ENCODE results near the gene CTTN. TPM values are rescaled to one million over a fixed set of nuclear protein-coding genes. Genes with fewer than 3 reads are reported as not detected.

The CTTN gene
- total RNA-seq, 5 donors from 2014 or later (not counting 1 experiment from before 2014, with no cell fraction given): 0.44 to 3.6 (median 2.3) TPM

- H3K27ac ChIP-seq (ENCODE audit: low read length): no peak overlapping the region
- H3K9me3 ChIP-seq: no peaks in the 10 kb centered on the region
- ATAC-seq (replicated peaks in 1 of 4) (no peak), DNase-seq (no peak)
- no peaks in the 10 kb centered on the region for H3K36me3 ChIP-seq (ENCODE audit: control insufficient read depth in 2 of 2, extremely low read depth in 1 of 2, insufficient read depth in 1 of 2, low read length in 1 of 2)
- Mint-ChIP-seq H3K27ac (no peak overlapping the region), H3K4me3 (no peak overlapping the region), H3K27me3 (peaks cover 11 to 21% of the 10 kb centered on the region in 2 donors), H3K36me3 (no peaks in the 10 kb centered on the region), H3K9me3 (no peaks in the 10 kb centered on the region), H3K4me1 (no peaks in the 10 kb centered on the region)
- POLR2A ChIA-PET: no interaction called here
- no peaks in the 10 kb centered on the region for H3K4me1 ChIP-seq (ENCODE audit: control insufficient read depth in 1 of 2, extremely low read depth in 1 of 2, insufficient read depth in 2 of 2, low read length in 2 of 2)
- 73% methylated on average over 16 of the region's 29 CpGs for WGBS (ENCODE audit: insufficient coverage)
- peaks cover 0 to 34% of the 10 kb centered on the region in 2 experiments for H3K27me3 ChIP-seq (replicated peaks in 1 of 2; ENCODE audit: control insufficient read depth in 2 of 2, extremely low read depth in 1 of 2, insufficient read depth in 2 of 2, low read length in 1 of 2)
- CTCF ChIA-PET: interaction anchor here in 1 of 2 donors (0.6 kb wide), 1 partner anchor 1425 kb away, joined by 6 read pairs; no protein-coding TSS in a partner anchor
- no peak overlapping the region for H3K4me3 ChIP-seq (ENCODE audit: control insufficient read depth in 1 of 2, extremely low read depth in 1 of 2, low read length in 1 of 2)
Measured at GRCh38 chr11:70410276-70411205, 12.2 kb downstream of the CTTN start.

DNA sequence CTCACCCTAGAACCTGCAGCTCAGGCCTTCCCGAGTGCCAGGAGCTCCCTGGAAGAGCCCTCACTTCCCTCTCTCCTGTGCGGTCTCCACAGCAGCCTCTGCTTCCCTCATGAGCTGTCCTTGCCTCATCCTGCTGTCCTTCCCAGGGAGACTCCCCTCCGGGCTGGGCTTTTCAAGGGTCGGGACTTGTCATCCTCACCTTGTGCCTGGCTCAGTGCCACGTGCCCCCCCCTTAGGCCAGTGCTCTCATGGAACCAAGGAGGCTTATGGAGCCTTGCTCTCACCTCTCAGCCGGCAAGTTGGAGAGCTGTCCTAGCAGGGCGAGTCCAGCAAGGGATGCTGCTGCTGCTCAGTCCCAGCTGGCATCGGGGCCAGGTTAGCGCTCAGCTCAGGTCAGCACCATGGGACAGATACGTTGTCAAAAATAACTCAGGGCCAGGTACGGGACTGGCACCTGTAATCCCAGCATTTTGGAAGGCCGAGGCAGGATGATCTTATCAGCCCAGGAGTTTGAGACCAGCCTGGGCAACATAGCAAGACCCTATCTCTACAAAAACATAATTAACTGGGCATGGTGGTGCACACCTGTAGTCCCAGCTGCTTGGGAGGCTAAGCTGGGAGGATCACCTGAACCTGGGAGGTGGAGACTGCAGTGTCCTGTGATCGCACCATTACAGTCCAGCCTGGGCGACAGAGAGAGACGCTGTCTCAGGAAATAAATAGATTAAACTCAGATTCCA, 13.6 kb downstream of the CTTN start:
- peaks cover 11 to 21% of the 10 kb centered on the region in 2 donors for H3K27me3 Mint-ChIP-seq
- no peaks in the 10 kb centered on the region for H3K4me1 Mint-ChIP-seq
- H3K4me3 Mint-ChIP-seq: no peak overlapping the region
- CTCF ChIA-PET: no interaction called here
- no peaks in the 10 kb centered on the region for H3K36me3 ChIP-seq (ENCODE audit: control insufficient read depth in 2 of 2, extremely low read depth in 1 of 2, insufficient read depth in 1 of 2, low read length in 1 of 2)
- H3K36me3 Mint-ChIP-seq: no peaks in the 10 kb centered on the region
- ATAC-seq (replicated peaks in 1 of 4): no peak
- H3K4me3 ChIP-seq (ENCODE audit: control insufficient read depth in 1 of 2, extremely low read depth in 1 of 2, low read length in 1 of 2): no peak overlapping the region
- H3K27me3 ChIP-seq (replicated peaks in 1 of 2; ENCODE audit: control insufficient read depth in 2 of 2, extremely low read depth in 1 of 2, insufficient read depth in 2 of 2, low read length in 1 of 2): peaks cover 0 to 37% of the 10 kb centered on the region in 2 experiments
- H3K4me1 ChIP-seq (ENCODE audit: control insufficient read depth in 1 of 2, extremely low read depth in 1 of 2, insufficient read depth in 2 of 2, low read length in 2 of 2): no peaks in the 10 kb centered on the region
- no peak for DNase-seq
- H3K27ac ChIP-seq (ENCODE audit: low read length): no peak overlapping the region
- no peak overlapping the region for H3K27ac Mint-ChIP-seq
- 88% methylated on average over 14 of the region's 15 CpGs for WGBS (ENCODE audit: insufficient coverage)
- H3K9me3 ChIP-seq: no peaks in the 10 kb centered on the region
- POLR2A ChIA-PET: no interaction called here
- H3K9me3 Mint-ChIP-seq: no peaks in the 10 kb centered on the region

DNA sequence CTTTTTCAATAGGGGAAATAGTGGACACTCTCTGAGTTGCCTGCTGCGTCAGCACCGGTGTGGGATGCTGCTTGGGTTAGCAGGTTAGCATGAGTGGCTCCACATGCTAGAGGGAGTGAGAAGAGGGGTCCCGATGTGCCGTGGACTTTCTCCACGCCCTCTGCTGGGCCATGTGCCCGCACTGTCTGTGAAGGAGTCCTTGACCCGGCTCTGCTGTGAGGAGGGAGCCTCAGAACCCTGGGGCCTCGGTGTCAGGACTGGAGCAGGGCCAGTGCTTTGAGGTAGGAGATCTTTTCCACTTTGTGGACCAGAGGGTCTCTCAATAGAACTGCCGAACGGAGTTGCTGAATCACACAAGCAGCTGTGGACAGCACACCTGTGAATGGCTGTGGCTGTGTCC, 14.8 kb downstream of the CTTN start:
- ATAC-seq (replicated peaks in 1 of 4) (no peak), DNase-seq (no peak)
- Histone ChIP-seq H3K36me3 (ENCODE audit: control insufficient read depth in 2 of 2, extremely low read depth in 1 of 2, insufficient read depth in 1 of 2, low read length in 1 of 2) (no peaks in the 10 kb centered on the region), H3K4me1 (ENCODE audit: control insufficient read depth in 1 of 2, extremely low read depth in 1 of 2, insufficient read depth in 2 of 2, low read length in 2 of 2) (no peaks in the 10 kb centered on the region), H3K27ac (ENCODE audit: low read length) (no peak overlapping the region), H3K4me3 (ENCODE audit: control insufficient read depth in 1 of 2, extremely low read depth in 1 of 2, low read length in 1 of 2) (no peak overlapping the region), H3K27me3 (replicated peaks in 1 of 2; ENCODE audit: control insufficient read depth in 2 of 2, extremely low read depth in 1 of 2, insufficient read depth in 2 of 2, low read length in 1 of 2) (peaks cover 0 to 36% of the 10 kb centered on the region in 2 experiments), H3K9me3 (no peaks in the 10 kb centered on the region)
- no peaks in the 10 kb centered on the region for H3K9me3 Mint-ChIP-seq
- H3K4me1 Mint-ChIP-seq: no peaks in the 10 kb centered on the region
- ChIA-PET CTCF (no interaction called here), POLR2A (no interaction called here)
- H3K27me3 Mint-ChIP-seq: peaks cover 11 to 18% of the 10 kb centered on the region in 2 donors
- H3K27ac Mint-ChIP-seq: no peak overlapping the region
- 90% methylated on average over 10 of the region's 10 CpGs for WGBS (ENCODE audit: insufficient coverage)
- H3K36me3 Mint-ChIP-seq: no peaks in the 10 kb centered on the region
- no peak overlapping the region for H3K4me3 Mint-ChIP-seq

- Histone ChIP-seq H3K27me3 (replicated peaks in 1 of 2; ENCODE audit: control insufficient read depth in 2 of 2, extremely low read depth in 1 of 2, insufficient read depth in 2 of 2, low read length in 1 of 2) (peaks cover 0 to 34% of the 10 kb centered on the region in 2 experiments), H3K4me1 (ENCODE audit: control insufficient read depth in 1 of 2, extremely low read depth in 1 of 2, insufficient read depth in 2 of 2, low read length in 2 of 2) (no peaks in the 10 kb centered on the region), H3K36me3 (ENCODE audit: control insufficient read depth in 2 of 2, extremely low read depth in 1 of 2, insufficient read depth in 1 of 2, low read length in 1 of 2) (no peaks in the 10 kb centered on the region), H3K27ac (ENCODE audit: low read length) (no peak overlapping the region), H3K4me3 (ENCODE audit: control insufficient read depth in 1 of 2, extremely low read depth in 1 of 2, low read length in 1 of 2) (no peak overlapping the region), H3K9me3 (no peaks in the 10 kb centered on the region)
- H3K4me1 Mint-ChIP-seq: no peaks in the 10 kb centered on the region
- no peaks in the 10 kb centered on the region for H3K9me3 Mint-ChIP-seq
- DNase-seq (no peak), ATAC-seq (replicated peaks in 1 of 4) (no peak)
- WGBS (ENCODE audit: insufficient coverage): 93% methylated on average over 23 of the region's 28 CpGs
- H3K27me3 Mint-ChIP-seq: peaks cover 11 to 14% of the 10 kb centered on the region in 2 donors
- H3K36me3 Mint-ChIP-seq: no peaks in the 10 kb centered on the region
- ChIA-PET POLR2A (no interaction called here), CTCF (no interaction called here)
- H3K27ac Mint-ChIP-seq: no peak overlapping the region
- H3K4me3 Mint-ChIP-seq: no peak overlapping the region
Measured at GRCh38 chr11:70414341-70415100, 16.2 kb downstream of the CTTN start.

- no peak overlapping the region for H3K27ac Mint-ChIP-seq
- H3K4me1 ChIP-seq (ENCODE audit: control insufficient read depth in 1 of 2, extremely low read depth in 1 of 2, insufficient read depth in 2 of 2, low read length in 2 of 2): no peaks in the 10 kb centered on the region
- no peak overlapping the region for H3K4me3 Mint-ChIP-seq
Measured at GRCh38 chr11:70415191-70415590, 16.9 kb downstream of the CTTN start.

More at GRCh38 chr11:70415191-70415590, 16.9 kb downstream of the CTTN start:
- H3K27me3 ChIP-seq (replicated peaks in 1 of 2; ENCODE audit: control insufficient read depth in 2 of 2, extremely low read depth in 1 of 2, insufficient read depth in 2 of 2, low read length in 1 of 2): peaks cover 0 to 33% of the 10 kb centered on the region in 2 experiments
- DNase-seq: no peak
- no peaks in the 10 kb centered on the region for H3K9me3 Mint-ChIP-seq
- ATAC-seq (replicated peaks in 1 of 4): no peak
- POLR2A ChIA-PET: no interaction called here
- no peaks in the 10 kb centered on the region for H3K36me3 Mint-ChIP-seq
- WGBS (ENCODE audit: insufficient coverage): 96% methylated on average over 7 of the region's 10 CpGs
- no peak overlapping the region for H3K4me3 ChIP-seq (ENCODE audit: control insufficient read depth in 1 of 2, extremely low read depth in 1 of 2, low read length in 1 of 2)
- no peak overlapping the region for H3K27ac ChIP-seq (ENCODE audit: low read length)
- no peaks in the 10 kb centered on the region for H3K9me3 ChIP-seq
- H3K4me1 Mint-ChIP-seq: no peaks in the 10 kb centered on the region
- CTCF ChIA-PET: interaction anchor here in 1 of 2 donors (0.6 kb wide), 1 partner anchor 128 kb away, joined by 5 read pairs; no protein-coding TSS in a partner anchor
- H3K36me3 ChIP-seq (ENCODE audit: control insufficient read depth in 2 of 2, extremely low read depth in 1 of 2, insufficient read depth in 1 of 2, low read length in 1 of 2): no peaks in the 10 kb centered on the region
- H3K27me3 Mint-ChIP-seq: peaks cover 11 to 14% of the 10 kb centered on the region in 2 donors
